H9 (cell line): ENCODE data around the gene APOA4. TPM values are rescaled to one million over a fixed set of nuclear protein-coding genes. Genes with fewer than 3 reads are reported as not detected.

ENCODE experiments used
- DNase-seq: peaks from one replicate; pipeline ENCODE4 v3.0.0-alpha.2; 2017
- H2AFZ ChIP-seq: one replicate; pipeline ENCODE4 v1.6.1; 2013; ENCODE audit warnings: mild to moderate bottlenecking, low read length, control low read depth, moderate library complexity
- H2AK5ac ChIP-seq: 2 replicates; pipeline ENCODE4 v1.6.1; 2013; ENCODE audit warnings: low read length, control low read depth, mixed read lengths; ENCODE audit not compliant: insufficient read length
- H2BK120ac ChIP-seq: one replicate; pipeline ENCODE4 v1.6.1; 2013; ENCODE audit warnings: low read depth, mild to moderate bottlenecking, low read length, control low read depth, inconsistent platforms; ENCODE audit not compliant: poor library complexity, severe bottlenecking
- H2BK12ac ChIP-seq: 2 replicates; pipeline ENCODE4 v1.6.1; 2013; ENCODE audit warnings: low read length, control low read depth, mixed read lengths, low read depth; ENCODE audit not compliant: insufficient read length
- H2BK15ac ChIP-seq: 2 replicates; pipeline ENCODE4 v1.6.1; 2013; ENCODE audit warnings: low read depth, low read length, control low read depth
- H2BK20ac ChIP-seq: one replicate; pipeline ENCODE4 v1.6.1; 2013; ENCODE audit warnings: low read depth, mild to moderate bottlenecking, low read length, control low read depth, inconsistent platforms; ENCODE audit not compliant: poor library complexity, severe bottlenecking
- H2BK5ac ChIP-seq: 2 replicates; pipeline ENCODE4 v1.6.1; 2013; ENCODE audit warnings: low read length, control low read depth, mixed read lengths; ENCODE audit not compliant: insufficient read length
- H3K14ac ChIP-seq: 2 replicates; pipeline ENCODE4 v1.6.1; 2013; ENCODE audit warnings: low read length, control low read depth; ENCODE audit not compliant: insufficient read depth
- H3K18ac ChIP-seq: 2 replicates; pipeline ENCODE4 v1.6.1; 2013; ENCODE audit warnings: low read depth, mild to moderate bottlenecking, mixed read lengths, low read length, control low read depth; ENCODE audit not compliant: insufficient read length
- H3K23ac ChIP-seq: 2 replicates; pipeline ENCODE4 v1.6.1; 2013; ENCODE audit warnings: low read length, control low read depth, mixed read lengths, low read depth; ENCODE audit not compliant: insufficient read length
- H3K23me2 ChIP-seq: 2 replicates; pipeline ENCODE4 v1.6.1; 2013; ENCODE audit warnings: low read depth, mild to moderate bottlenecking, mixed read lengths, low read length, control low read depth; ENCODE audit not compliant: insufficient read length, poor library complexity, severe bottlenecking
- H3K27ac ChIP-seq: 2 replicates; pipeline ENCODE4 v1.5.1; 2013; ENCODE audit warnings: low read length, control low read depth, mixed read lengths, low read depth; ENCODE audit not compliant: insufficient read length
- H3K27me3 ChIP-seq: 2 replicates; pipeline ENCODE4 v1.6.1; 2013; ENCODE audit warnings: low read length, control low read depth, inconsistent platforms; ENCODE audit not compliant: insufficient read depth
- H3K4ac ChIP-seq: 2 replicates; pipeline ENCODE4 v1.6.1; 2013; ENCODE audit warnings: low read depth, mild to moderate bottlenecking, control low read depth, inconsistent platforms, low read length, moderate library complexity
- H3K4me1 ChIP-seq: 2 replicates; pipeline ENCODE4 v1.6.1; 2013; ENCODE audit warnings: low read length, control low read depth, inconsistent platforms; ENCODE audit not compliant: insufficient read depth
- H3K4me2 ChIP-seq: 2 replicates; pipeline ENCODE4 v1.6.1; 2013; ENCODE audit warnings: low read length, control low read depth, mixed read lengths; ENCODE audit not compliant: insufficient read length, insufficient read depth
- H3K56ac ChIP-seq: 2 replicates; pipeline ENCODE4 v1.6.1; 2013; ENCODE audit warnings: low read depth, mild to moderate bottlenecking, mixed read lengths, low read length, control low read depth; ENCODE audit not compliant: insufficient read length
- H3K79me1 ChIP-seq: 2 replicates; pipeline ENCODE4 v1.6.1; 2013; ENCODE audit warnings: low read depth, mild to moderate bottlenecking, moderate library complexity, low read length, control low read depth, inconsistent platforms; ENCODE audit not compliant: insufficient read depth, poor library complexity, severe bottlenecking
- H3K79me2 ChIP-seq: 2 replicates; pipeline ENCODE4 v1.6.1; 2013; ENCODE audit warnings: low read length, control low read depth, inconsistent platforms; ENCODE audit not compliant: insufficient read depth
- H3K9ac ChIP-seq: 2 replicates; pipeline ENCODE4 v1.6.1; 2013; ENCODE audit warnings: low read length, control low read depth, mixed read lengths; ENCODE audit not compliant: insufficient read length; ENCODE audit errors: extremely low read depth
- H3K9me3 ChIP-seq: one replicate; pipeline ENCODE4 v1.6.1; 2013; ENCODE audit warnings: low read depth, low read length, inconsistent platforms; ENCODE audit not compliant: control insufficient read depth
- H3T11ph ChIP-seq: one replicate; pipeline ENCODE4 v1.6.1; 2013; ENCODE audit warnings: mild to moderate bottlenecking, low read length, control low read depth, inconsistent platforms
- H4K20me1 ChIP-seq: one replicate; pipeline ENCODE4 v1.6.1; 2013; ENCODE audit not compliant: control insufficient read depth, insufficient read length, insufficient read depth
- H4K5ac ChIP-seq: 2 replicates; pipeline ENCODE4 v1.6.1; 2013; ENCODE audit warnings: low read depth, mild to moderate bottlenecking, mixed read lengths, low read length, control low read depth; ENCODE audit not compliant: insufficient read length
- H4K8ac ChIP-seq: replicated peaks from 2 replicates; pipeline ENCODE4 v1.6.1; 2013; ENCODE audit warnings: low read length, control low read depth, mixed read lengths, low read depth; ENCODE audit not compliant: insufficient read length
- H4K91ac ChIP-seq: 2 replicates; pipeline ENCODE4 v1.6.1; 2013; ENCODE audit warnings: low read depth, mild to moderate bottlenecking, moderate library complexity, mixed read lengths, low read length, control low read depth; ENCODE audit not compliant: insufficient read length
- H3K27ac Mint-ChIP-seq, 3 experiments: 2 replicates in 2 of 3; 3 replicates in 1 of 3; pipeline ENCODE4 v1.8.0; 2020 to 2021; ENCODE audit warnings: mixed read lengths in 3 of 3, mild to moderate bottlenecking in 1 of 3, moderate library complexity in 1 of 3
- H3K27me3 Mint-ChIP-seq: 2 replicates; pipeline ENCODE4 v1.8.0; 2021; ENCODE audit warnings: low read depth, mild to moderate bottlenecking, moderate library complexity, mixed read lengths
- H3K36me3 Mint-ChIP-seq, 3 experiments: 2 replicates in 2 of 3; 3 replicates in 1 of 3; pipeline ENCODE4 v1.8.0; 2020 to 2021; ENCODE audit warnings: low read depth in 3 of 3, mixed read lengths in 3 of 3; ENCODE audit not compliant: insufficient read depth in 1 of 3
- H3K4me1 Mint-ChIP-seq, 2 experiments: 2 replicates each; pipeline ENCODE4 v1.8.0; 2020; ENCODE audit warnings: mixed read lengths in 2 of 2
- H3K4me3 Mint-ChIP-seq, 2 experiments: 2 replicates in 1 of 2; 3 replicates in 1 of 2; pipeline ENCODE4 v1.8.0; 2020 to 2021; ENCODE audit warnings: mild to moderate bottlenecking in 2 of 2, mixed read lengths in 2 of 2, moderate library complexity in 1 of 2
- H3K9me3 Mint-ChIP-seq, 2 experiments: 2 replicates in 1 of 2; 3 replicates in 1 of 2; pipeline ENCODE4 v1.8.0; 2020; ENCODE audit warnings: mild to moderate bottlenecking in 2 of 2, mixed read lengths in 2 of 2, moderate library complexity in 1 of 2
- WGBS: extraction: QIAGEN DNeasy Blood & Tissue Kit; methylation state at CpG from one replicate; pipeline ENCODE4 v1.1.7; 2013; ENCODE audit warnings: missing lambda C conversion rate, low lambda C conversion rate, mixed read lengths; ENCODE audit not compliant: insufficient read length; ENCODE audit errors: extremely low coverage; 5-methylcytosine and 5-hydroxymethylcytosine counted together
- total RNA-seq: library from RNA; stranded (reverse); gene quantifications from 2 replicates; pipeline ENCODE4 v1.2.1, GENCODE V29; 2021
- TF ChIP-seq, protein P1 (sequence below): fragments of 200-600 bp; sonication (generic); conservative IDR thresholded peaks from 3 replicates; pipeline ENCODE4 v1.8.0; 2021; ENCODE audit warnings: antibody characterized with exemption, mild to moderate bottlenecking

Gene APOA4
- total RNA-seq, 1 experiment from 2014 or later, result not detected

DNA sequence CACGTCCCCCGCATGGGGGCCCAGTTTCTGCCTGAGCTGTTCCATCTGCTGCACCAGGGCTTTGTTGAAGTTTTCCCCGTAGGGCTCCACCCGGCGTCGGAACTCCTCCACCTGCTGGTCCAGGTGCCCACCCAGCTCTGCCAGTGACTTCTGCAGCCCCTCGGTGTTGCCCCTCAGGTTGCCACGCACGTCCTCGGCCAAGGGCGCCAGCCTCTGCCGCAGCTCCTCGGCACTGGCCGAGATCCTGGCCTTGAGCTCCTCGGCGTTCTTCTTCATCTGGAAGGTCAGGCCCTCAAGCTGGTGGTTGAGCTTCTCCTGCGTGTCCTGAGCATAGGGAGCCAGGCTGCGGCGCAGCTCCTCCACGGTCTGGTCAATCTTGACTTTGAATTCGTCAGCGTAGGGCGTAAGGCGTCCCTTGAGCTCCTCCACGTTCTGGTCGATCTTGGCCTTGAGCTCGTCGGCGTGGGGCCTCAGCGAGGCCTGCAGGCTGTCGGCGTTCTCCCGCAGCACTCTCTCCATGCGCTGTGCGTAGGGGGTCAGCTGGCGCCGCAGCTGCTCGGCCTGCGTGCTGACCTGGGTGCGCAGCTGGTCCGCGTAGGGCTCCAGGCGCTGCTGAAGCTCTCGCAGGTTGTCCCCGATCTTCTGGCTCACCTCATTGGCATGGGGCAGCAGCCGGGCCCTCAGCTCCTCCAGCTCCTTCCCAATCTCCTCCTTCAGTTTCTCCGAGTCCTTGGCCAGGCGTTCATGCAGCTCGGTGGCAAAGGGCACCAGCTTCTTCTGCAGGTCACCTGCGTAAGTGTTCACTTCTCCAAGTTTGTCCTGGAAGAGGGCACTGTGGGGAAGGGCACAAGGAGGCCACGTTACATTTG, 1.8 kb downstream of the APOA4 start:
- Mint-ChIP-seq H3K9me3 (no peaks in the 10 kb centered on the region), H3K27ac (no peak overlapping the region), H3K36me3 (no peaks in the 10 kb centered on the region), H3K4me1 (peaks cover 5 to 6% of the 10 kb centered on the region in 2 experiments; a peak in 3 of 4 replicates), H3K27me3 (peaks cover 10% of the 10 kb centered on the region), H3K4me3 (no peak overlapping the region)
- H2AFZ ChIP-seq, result no peak overlapping the region
- H4K91ac ChIP-seq, result no peak overlapping the region
- no peak overlapping the region for H3K18ac ChIP-seq
- H2BK5ac ChIP-seq, result no peak overlapping the region
- no peak overlapping the region for H3K4me2 ChIP-seq
- no peaks in the 10 kb centered on the region; the same call in 1 of the 2 replicates for H3K4me1 ChIP-seq
- TF ChIP-seq, protein P1, sequence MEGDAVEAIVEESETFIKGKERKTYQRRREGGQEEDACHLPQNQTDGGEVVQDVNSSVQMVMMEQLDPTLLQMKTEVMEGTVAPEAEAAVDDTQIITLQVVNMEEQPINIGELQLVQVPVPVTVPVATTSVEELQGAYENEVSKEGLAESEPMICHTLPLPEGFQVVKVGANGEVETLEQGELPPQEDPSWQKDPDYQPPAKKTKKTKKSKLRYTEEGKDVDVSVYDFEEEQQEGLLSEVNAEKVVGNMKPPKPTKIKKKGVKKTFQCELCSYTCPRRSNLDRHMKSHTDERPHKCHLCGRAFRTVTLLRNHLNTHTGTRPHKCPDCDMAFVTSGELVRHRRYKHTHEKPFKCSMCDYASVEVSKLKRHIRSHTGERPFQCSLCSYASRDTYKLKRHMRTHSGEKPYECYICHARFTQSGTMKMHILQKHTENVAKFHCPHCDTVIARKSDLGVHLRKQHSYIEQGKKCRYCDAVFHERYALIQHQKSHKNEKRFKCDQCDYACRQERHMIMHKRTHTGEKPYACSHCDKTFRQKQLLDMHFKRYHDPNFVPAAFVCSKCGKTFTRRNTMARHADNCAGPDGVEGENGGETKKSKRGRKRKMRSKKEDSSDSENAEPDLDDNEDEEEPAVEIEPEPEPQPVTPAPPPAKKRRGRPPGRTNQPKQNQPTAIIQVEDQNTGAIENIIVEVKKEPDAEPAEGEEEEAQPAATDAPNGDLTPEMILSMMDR, result no peak
- H3K9ac ChIP-seq, result no peak overlapping the region
- H2BK120ac ChIP-seq, result no peak overlapping the region
- H3K79me1 ChIP-seq, result no peaks in the 10 kb centered on the region
- H2BK15ac ChIP-seq, result no peak overlapping the region
- H3K27ac ChIP-seq, result no peak overlapping the region
- no peaks in the 10 kb centered on the region for H3K23me2 ChIP-seq
- no peak for DNase-seq
- H3K56ac ChIP-seq, result no peak overlapping the region
- H3K9me3 ChIP-seq, result no peaks in the 10 kb centered on the region
- no peaks in the 10 kb centered on the region for H3K79me2 ChIP-seq
- no peak overlapping the region for H2AK5ac ChIP-seq
- no peak overlapping the region for H3K4ac ChIP-seq
- WGBS, result no CpG with 5 or more reads among the region's 51 CpGs
- no peaks in the 10 kb centered on the region for H4K20me1 ChIP-seq
- H2BK20ac ChIP-seq, result no peak overlapping the region
- H2BK12ac ChIP-seq, result no peak overlapping the region
- H3T11ph ChIP-seq, result no peak overlapping the region
- no peaks in the 10 kb centered on the region for H3K27me3 ChIP-seq
- no peak overlapping the region for H4K5ac ChIP-seq
- no peak overlapping the region for H3K23ac ChIP-seq
- no peak overlapping the region; the same call in 1 of the 2 replicates for H3K14ac ChIP-seq
- no peak overlapping the region for H4K8ac ChIP-seq
